ENCODE results near the gene PEX11G.

GRCh38 chr19:7506385-7507328 is 17.8 kb upstream of the PEX11G start:
- TF ChIP-seq EZH2 (IDR thresholded peaks at IDR 0.05; ENCODE audit: insufficient read depth, poor library complexity, severe bottlenecking) (no peak), EZH2phosphoT487 (IDR thresholded peaks at IDR 0.05; ENCODE audit: insufficient read depth, low read depth) (no peak)
